Measurements from ENCODE around the gene TLR10.

The TLR10 gene

GRCh38 chr4:38759790-38760122 lies 23.0 kb downstream of the TLR10 start:
- H3K4me3 ChIP-seq (ENCODE audit: low read length): no peak overlapping the region
- TF ChIP-seq ZNF274 (IDR thresholded peaks at IDR 0.05; ENCODE audit: low read depth, low read length): no peak

GRCh38 chr4:38759113-38759789 lies 23.5 kb downstream of the TLR10 start:
- no peak for TF ChIP-seq ZNF274 (IDR thresholded peaks at IDR 0.05; ENCODE audit: low read depth, low read length)
- H3K4me3 ChIP-seq (ENCODE audit: low read length): no peak overlapping the region

GRCh38 chr4:38757945-38758600 lies 24.7 kb downstream of the TLR10 start:
- TF ChIP-seq ZNF274 (IDR thresholded peaks at IDR 0.05; ENCODE audit: low read depth, low read length): no peak
- no peak overlapping the region for H3K4me3 ChIP-seq (ENCODE audit: low read length)

- no peak for TF ChIP-seq ZNF274 (IDR thresholded peaks at IDR 0.05; ENCODE audit: low read depth, low read length)
- no peak overlapping the region for H3K4me3 ChIP-seq (ENCODE audit: low read length)
Observed at GRCh38 chr4:38752941-38753806, 29.6 kb downstream of the TLR10 start.

- TF ChIP-seq ZNF274 (IDR thresholded peaks at IDR 0.05; ENCODE audit: low read depth, low read length): no peak
- no peak overlapping the region for H3K4me3 ChIP-seq (ENCODE audit: low read length)
Observed at GRCh38 chr4:38752372-38752940, 30.3 kb downstream of the TLR10 start.

- H3K4me3 ChIP-seq (ENCODE audit: low read length): no peak overlapping the region
- TF ChIP-seq ZNF274 (IDR thresholded peaks at IDR 0.05; ENCODE audit: low read depth, low read length): no peak
Observed at GRCh38 chr4:38751341-38752010, 31.3 kb downstream of the TLR10 start.

GRCh38 chr4:38749336-38749735 lies 33.5 kb downstream of the TLR10 start:
- no peak for TF ChIP-seq ZNF274 (IDR thresholded peaks at IDR 0.05; ENCODE audit: low read depth, low read length)
- H3K4me3 ChIP-seq (ENCODE audit: low read length): no peak overlapping the region

- no peak for TF ChIP-seq ZNF274 (IDR thresholded peaks at IDR 0.05; ENCODE audit: low read depth, low read length)
- no peak overlapping the region for H3K4me3 ChIP-seq (ENCODE audit: low read length)
Observed at GRCh38 chr4:38747629-38748028, 35.2 kb downstream of the TLR10 start.

- TF ChIP-seq ZNF274 (IDR thresholded peaks at IDR 0.05; ENCODE audit: low read depth, low read length): no peak
- H3K4me3 ChIP-seq (ENCODE audit: low read length): no peak overlapping the region
Observed at GRCh38 chr4:38745881-38746280, 36.9 kb downstream of the TLR10 start.

- no peak for TF ChIP-seq ZNF274 (IDR thresholded peaks at IDR 0.05; ENCODE audit: low read depth, low read length)
- H3K4me3 ChIP-seq (ENCODE audit: low read length): no peak overlapping the region
Observed at GRCh38 chr4:38743866-38744265, 38.9 kb downstream of the TLR10 start.

GRCh38 chr4:38740303-38740702 lies 42.5 kb downstream of the TLR10 start:
- no peak overlapping the region for H3K4me3 ChIP-seq (ENCODE audit: low read length)
- TF ChIP-seq ZNF274 (IDR thresholded peaks at IDR 0.05; ENCODE audit: low read depth, low read length): no peak

- no peak overlapping the region for H3K4me3 ChIP-seq (ENCODE audit: low read length)
- TF ChIP-seq ZNF274 (IDR thresholded peaks at IDR 0.05; ENCODE audit: low read depth, low read length): no peak
Observed at GRCh38 chr4:38738940-38739803, 43.6 kb downstream of the TLR10 start.

GRCh38 chr4:38735870-38736269 lies 46.9 kb downstream of the TLR10 start:
- H3K4me3 ChIP-seq (ENCODE audit: low read length): no peak overlapping the region
- TF ChIP-seq ZNF274 (IDR thresholded peaks at IDR 0.05; ENCODE audit: low read depth, low read length): no peak
